Esophagus squamous epithelium (tissue), 5 donors: Measurements from ENCODE around the gene ERC2. TPM values are rescaled to one million over a fixed set of nuclear protein-coding genes. Genes with fewer than 3 reads are reported as not detected.

Experiments used
- DNase-seq: peaks from one replicate; lab custom pipeline; 2025; lab: John Stamatoyannopoulos, UW
- H3K27ac ChIP-seq, 4 donors: fragments of 200-600 bp; sonication (generic); one replicate each; pipeline ENCODE4 v1.5.1; 2016 to 2019; ENCODE audit warnings: mild to moderate bottlenecking in 1 of 4
- H3K27me3 ChIP-seq, 4 donors: fragments of 200-600 bp; sonication (generic); 1 replicate in 3 of 4; 2 replicates in 1 of 4; pipeline versions ENCODE4 v1.5.1 to v1.6.0; 2017 to 2021; ENCODE audit warnings: antibody characterized with exemption in 1 of 4
- H3K36me3 ChIP-seq, 3 donors: fragments of 200-600 bp; sonication (generic); one replicate each; pipeline ENCODE4 v1.5.1; 2016 to 2019
- H3K4me1 ChIP-seq, 3 donors: fragments of 200-600 bp; sonication (generic); one replicate each; pipeline ENCODE4 v1.5.1; 2017 to 2019
- H3K4me3 ChIP-seq, 4 donors: fragments of 200-600 bp; sonication (generic); 1 replicate in 3 of 4; 2 replicates in 1 of 4; pipeline ENCODE4 v1.5.1; 2016 to 2019; ENCODE audit warnings: mild to moderate bottlenecking in 2 of 4, moderate library complexity in 1 of 4
- H3K9me3 ChIP-seq, 3 donors: fragments of 200-600 bp; sonication (generic); one replicate each; pipeline ENCODE4 v1.5.1; 2016 to 2019
- POLR2A ChIP-seq, 4 donors: fragments of 450-650 bp; IDR thresholded peaks; one replicate each; pipeline ENCODE4 v1.6.1; 2017; ENCODE audit warnings: antibody characterized with exemption in 4 of 4, mild to moderate bottlenecking in 4 of 4, moderate library complexity in 3 of 4
- WGBS, 2 donors: methylation state at CpG; one replicate each; pipeline ENCODE4 v1.1.5; 2018; 5-methylcytosine and 5-hydroxymethylcytosine counted together
- intact Hi-C: fragments of 100-400 bp; cut with DNase I; formaldehyde crosslinking; loops from one replicate; pipeline ENCODE4 v1.15.0; 2022
- total RNA-seq, 4 donors: library from RNA; depleted of rRNA; stranded (reverse); fragments of >200 nt; gene quantifications; one replicate each; pipeline ENCODE4 v1.1.0, GENCODE V29; 2016
- TF ChIP-seq, protein P1 (sequence below), 6 experiments: fragments of 450-650 bp in 4 of 6; fragments of 200-600 bp in 2 of 6; sonication (generic) in 2 of 6; IDR thresholded peaks; one replicate each; pipeline ENCODE4 v1.5.1; 2016 to 2019; ENCODE audit warnings: antibody characterized with exemption in 6 of 6, mild to moderate bottlenecking in 4 of 6, moderate library complexity in 4 of 6
- donor health status: DM: yes; HTN: yes; CAD: no.

ERC2 gene
- total RNA-seq, 4 donors from 2014 or later = 0.12 to 1.9 (median 0.86) TPM

GRCh38 chr3:55965776-55966175 lies 502.5 kb downstream of the ERC2 start:
- no peak for DNase-seq
- H3K27ac ChIP-seq = no peak overlapping the region

DNA sequence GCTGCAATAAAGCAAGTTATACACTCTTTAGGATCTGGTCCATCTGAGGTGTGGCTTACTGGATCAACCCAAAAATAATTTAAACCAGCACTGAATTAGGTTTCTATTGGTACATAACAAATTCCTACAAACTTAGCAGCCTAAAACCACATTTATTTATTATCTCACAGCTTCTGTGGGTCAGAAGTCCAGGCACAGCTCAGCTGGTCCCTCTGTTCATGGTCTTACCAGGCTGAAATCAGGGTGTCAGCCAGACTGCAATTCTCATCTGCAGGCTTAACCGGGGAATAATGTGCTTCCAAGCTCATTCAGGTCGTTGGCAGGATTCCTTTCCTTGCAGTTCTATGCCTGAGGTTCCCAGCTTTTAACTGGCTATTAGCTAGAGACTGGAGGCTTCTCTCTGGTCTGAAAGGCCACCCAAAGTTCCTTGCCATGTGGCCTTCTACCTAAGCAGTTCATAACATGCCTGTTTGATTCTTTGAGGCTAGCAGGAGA lies 503.7 kb downstream of the ERC2 start:
- TF ChIP-seq, protein P1, sequence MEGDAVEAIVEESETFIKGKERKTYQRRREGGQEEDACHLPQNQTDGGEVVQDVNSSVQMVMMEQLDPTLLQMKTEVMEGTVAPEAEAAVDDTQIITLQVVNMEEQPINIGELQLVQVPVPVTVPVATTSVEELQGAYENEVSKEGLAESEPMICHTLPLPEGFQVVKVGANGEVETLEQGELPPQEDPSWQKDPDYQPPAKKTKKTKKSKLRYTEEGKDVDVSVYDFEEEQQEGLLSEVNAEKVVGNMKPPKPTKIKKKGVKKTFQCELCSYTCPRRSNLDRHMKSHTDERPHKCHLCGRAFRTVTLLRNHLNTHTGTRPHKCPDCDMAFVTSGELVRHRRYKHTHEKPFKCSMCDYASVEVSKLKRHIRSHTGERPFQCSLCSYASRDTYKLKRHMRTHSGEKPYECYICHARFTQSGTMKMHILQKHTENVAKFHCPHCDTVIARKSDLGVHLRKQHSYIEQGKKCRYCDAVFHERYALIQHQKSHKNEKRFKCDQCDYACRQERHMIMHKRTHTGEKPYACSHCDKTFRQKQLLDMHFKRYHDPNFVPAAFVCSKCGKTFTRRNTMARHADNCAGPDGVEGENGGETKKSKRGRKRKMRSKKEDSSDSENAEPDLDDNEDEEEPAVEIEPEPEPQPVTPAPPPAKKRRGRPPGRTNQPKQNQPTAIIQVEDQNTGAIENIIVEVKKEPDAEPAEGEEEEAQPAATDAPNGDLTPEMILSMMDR (IDR thresholded peaks at IDR 0.05) = no peak
- TF ChIP-seq POLR2A (IDR thresholded peaks at IDR 0.05) = no peak
- no peak overlapping the region for H3K27ac ChIP-seq
- H3K27me3 ChIP-seq = no peaks in the 10 kb centered on the region
- WGBS, 2 donors = 38 to 48% methylated on average over 2 of the region's 2 CpGs
- no peak for DNase-seq
- no peaks in the 10 kb centered on the region for H3K9me3 ChIP-seq
- intact Hi-C loops = no loop called here
- H3K4me3 ChIP-seq = no peak overlapping the region
- no peaks in the 10 kb centered on the region for H3K4me1 ChIP-seq
- H3K36me3 ChIP-seq = no peaks in the 10 kb centered on the region

More at GRCh38 chr3:55965776-55966175, 502.5 kb downstream of the ERC2 start:
- Histone ChIP-seq H3K36me3 (no peaks in the 10 kb centered on the region), H3K4me3 (no peak overlapping the region), H3K27me3 (no peaks in the 10 kb centered on the region), H3K4me1 (no peaks in the 10 kb centered on the region), H3K9me3 (no peaks in the 10 kb centered on the region)
- 62 to 74% methylated on average over 5 of the region's 5 CpGs for WGBS, 2 donors
- intact Hi-C loops = no loop called here
- TF ChIP-seq POLR2A (IDR thresholded peaks at IDR 0.05) = no peak

DNA sequence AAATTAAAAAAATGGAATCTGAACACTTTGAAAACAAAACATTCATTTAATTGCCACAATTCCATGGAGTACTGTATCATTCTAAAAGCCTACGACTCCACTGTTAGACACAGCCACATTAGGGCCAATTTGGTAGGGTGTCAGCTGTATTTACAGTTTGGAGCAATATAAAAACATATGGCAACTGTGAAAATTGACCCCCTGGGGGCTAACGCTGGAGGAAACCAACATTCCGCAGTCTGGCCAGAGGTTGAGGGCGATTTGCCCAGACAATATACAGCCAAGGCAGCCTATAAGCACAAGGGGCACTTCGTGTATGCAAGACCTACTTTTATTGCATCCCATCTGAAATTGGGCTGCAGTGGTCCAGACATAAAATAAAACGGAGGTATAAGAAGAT lies 504.7 kb downstream of the ERC2 start:
- Histone ChIP-seq H3K9me3 (no peaks in the 10 kb centered on the region), H3K4me1 (no peaks in the 10 kb centered on the region), H3K36me3 (no peaks in the 10 kb centered on the region), H3K27ac (no peak overlapping the region), H3K4me3 (no peak overlapping the region), H3K27me3 (no peaks in the 10 kb centered on the region)
- intact Hi-C loops = no loop called here
- no peak for DNase-seq
- WGBS, 2 donors = 79 to 81% methylated on average over 6 of the region's 6 CpGs
- TF ChIP-seq, protein P1 (IDR thresholded peaks at IDR 0.05) = no peak
- no peak for TF ChIP-seq POLR2A (IDR thresholded peaks at IDR 0.05)

DNA sequence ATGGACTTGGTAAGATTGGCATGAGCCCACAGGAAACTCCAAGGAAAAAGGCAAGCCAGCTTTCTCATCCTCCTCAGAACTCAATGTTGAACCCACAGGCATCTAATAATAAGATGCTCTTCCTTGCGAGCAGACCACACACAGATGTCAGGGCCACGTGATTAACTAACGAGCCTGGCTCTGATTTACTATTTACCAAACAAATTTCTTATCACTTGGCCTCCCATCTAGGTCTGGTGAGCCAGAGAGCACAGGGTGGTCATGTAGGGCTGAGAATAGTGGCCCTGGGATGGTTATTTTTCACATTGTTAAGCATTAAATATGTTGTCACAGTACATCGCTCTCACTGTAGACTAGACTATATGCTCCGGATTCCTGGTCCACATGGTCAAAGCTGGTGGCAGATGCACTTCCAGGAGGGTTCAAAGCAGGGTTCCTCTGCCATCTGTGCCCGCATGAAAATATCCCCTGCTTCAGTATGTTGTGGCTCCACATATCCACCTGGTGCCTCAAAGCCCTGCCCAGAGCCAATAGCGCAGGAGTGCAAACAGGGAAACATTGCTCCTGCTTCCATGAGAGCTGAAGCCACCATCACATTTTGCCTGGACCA lies 508.7 kb downstream of the ERC2 start:
- no peaks in the 10 kb centered on the region for H3K4me1 ChIP-seq
- no peaks in the 10 kb centered on the region for H3K36me3 ChIP-seq
- intact Hi-C loops = no loop called here
- WGBS, 2 donors = 93 to 94% methylated on average over 7 of the region's 7 CpGs
- no peaks in the 10 kb centered on the region for H3K27me3 ChIP-seq
- H3K27ac ChIP-seq = no peak overlapping the region
- H3K9me3 ChIP-seq = no peaks in the 10 kb centered on the region
- TF ChIP-seq, protein P1 (IDR thresholded peaks at IDR 0.05) = no peak
- no peak for TF ChIP-seq POLR2A (IDR thresholded peaks at IDR 0.05)
- H3K4me3 ChIP-seq = no peak overlapping the region
- DNase-seq = no peak

DNA sequence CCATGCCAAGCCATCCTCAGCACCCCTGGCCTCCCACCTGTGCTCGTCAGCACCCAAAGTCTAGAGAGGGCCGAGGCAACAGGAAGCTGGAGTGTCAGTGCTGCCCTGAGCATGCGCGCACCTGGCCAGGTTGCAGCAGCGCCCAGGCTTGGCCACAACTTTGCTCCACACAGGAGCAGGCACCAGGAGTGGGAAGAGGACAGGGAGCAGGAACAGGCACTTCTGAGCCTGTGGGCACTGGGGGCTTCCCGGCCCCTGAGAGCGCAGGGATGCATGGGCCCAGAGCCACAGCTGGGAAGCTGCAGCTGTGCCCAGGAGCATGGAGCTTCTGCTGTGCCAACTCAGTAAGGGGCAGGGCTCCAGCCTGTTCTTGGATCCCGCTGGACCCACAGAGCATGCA lies 509.7 kb downstream of the ERC2 start:
- Histone ChIP-seq H3K9me3 (no peaks in the 10 kb centered on the region), H3K27me3 (no peaks in the 10 kb centered on the region), H3K27ac (no peak overlapping the region), H3K4me1 (no peaks in the 10 kb centered on the region), H3K4me3 (no peak overlapping the region), H3K36me3 (no peaks in the 10 kb centered on the region)
- WGBS, 2 donors = 80 to 94% methylated on average over 1 to 6 of the region's 8 CpGs
- intact Hi-C loops = no loop called here
- TF ChIP-seq POLR2A (IDR thresholded peaks at IDR 0.05) = no peak
- TF ChIP-seq, protein P1 (IDR thresholded peaks at IDR 0.05) = no peak
- DNase-seq = no peak
